Measurements from ENCODE around the gene PLEKHG5.

PLEKHG5 gene

GRCh38 chr1:6491480-6491962, at the start of gene PLEKHG5:
Gene PLEKHG5, minus strand, starts transcription at chr1:6491667. Its CDS starts 14,096 bp downstream, at chr1:6477571.
- DNase-seq (ENCODE audit: low read depth in 2 of 2), result no peak

- DNase-seq (ENCODE audit: low read depth in 2 of 2), result no peak
Observed at GRCh38 chr1:6538956-6539355, 47.5 kb upstream of the PLEKHG5 start.

GRCh38 chr1:6536291-6536690, 44.8 kb upstream of the PLEKHG5 start:
- no peak for DNase-seq (ENCODE audit: low read depth in 2 of 2)

GRCh38 chr1:6535214-6535613, 43.7 kb upstream of the PLEKHG5 start:
- no peak for DNase-seq (ENCODE audit: low read depth in 2 of 2)

- no peak for DNase-seq (ENCODE audit: low read depth in 2 of 2)
Observed at GRCh38 chr1:6534248-6534822, 42.9 kb upstream of the PLEKHG5 start.

GRCh38 chr1:6531996-6532395, 40.5 kb upstream of the PLEKHG5 start:
- DNase-seq (ENCODE audit: low read depth in 2 of 2), result no peak

GRCh38 chr1:6530504-6531160, 39.2 kb upstream of the PLEKHG5 start:
- no peak for DNase-seq (ENCODE audit: low read depth in 2 of 2)

- DNase-seq (ENCODE audit: low read depth in 2 of 2), result no peak
Observed at GRCh38 chr1:6528492-6528891, 37.0 kb upstream of the PLEKHG5 start.

- no peak for DNase-seq (ENCODE audit: low read depth in 2 of 2)
Observed at GRCh38 chr1:6526316-6526715, 34.8 kb upstream of the PLEKHG5 start.

GRCh38 chr1:6523566-6523965, 32.1 kb upstream of the PLEKHG5 start:
- DNase-seq (ENCODE audit: low read depth in 2 of 2), result no peak

- DNase-seq (ENCODE audit: low read depth in 2 of 2), result no peak
Observed at GRCh38 chr1:6521536-6521935, 30.1 kb upstream of the PLEKHG5 start.

GRCh38 chr1:6519935-6520671, 28.6 kb upstream of the PLEKHG5 start:
- DNase-seq (ENCODE audit: low read depth in 2 of 2), result no peak

- no peak for DNase-seq (ENCODE audit: low read depth in 2 of 2)
Observed at GRCh38 chr1:6519491-6519934, 28.0 kb upstream of the PLEKHG5 start.

GRCh38 chr1:6517435-6517851, 26.0 kb upstream of the PLEKHG5 start:
- DNase-seq (ENCODE audit: low read depth in 2 of 2), result no peak

- DNase-seq (ENCODE audit: low read depth in 2 of 2), result no peak
Observed at GRCh38 chr1:6515771-6516170, 24.3 kb upstream of the PLEKHG5 start.

- no peak for DNase-seq (ENCODE audit: low read depth in 2 of 2)
Observed at GRCh38 chr1:6513320-6513801, 21.9 kb upstream of the PLEKHG5 start.

- DNase-seq (ENCODE audit: low read depth in 2 of 2), result no peak
Observed at GRCh38 chr1:6512908-6513280, 21.4 kb upstream of the PLEKHG5 start.

GRCh38 chr1:6512245-6512907, 20.9 kb upstream of the PLEKHG5 start:
- no peak for DNase-seq (ENCODE audit: low read depth in 2 of 2)

GRCh38 chr1:6511561-6512244, 20.2 kb upstream of the PLEKHG5 start:
- no peak for DNase-seq (ENCODE audit: low read depth in 2 of 2)

GRCh38 chr1:6511056-6511455, 19.6 kb upstream of the PLEKHG5 start:
- DNase-seq (ENCODE audit: low read depth in 2 of 2), result no peak

GRCh38 chr1:6510493-6510892, 19.0 kb upstream of the PLEKHG5 start:
- no peak for DNase-seq (ENCODE audit: low read depth in 2 of 2)

- DNase-seq (ENCODE audit: low read depth in 2 of 2), result no peak
Observed at GRCh38 chr1:6509919-6510291, 18.4 kb upstream of the PLEKHG5 start.

Measured in stimulated activated CD4-positive, alpha-beta T cell treated with anti-CD3 and anti-CD28 coated beads, Interleukin-15, amount 100 ng/mL, for 48 hours (primary cell).